Body of pancreas (tissue), 4 donors: ENCODE data around the gene CHCHD6.

Experiments used
- POLR2A ChIP-seq, 3 donors: fragments of 450-650 bp; IDR thresholded peaks; one replicate each; pipeline ENCODE4 v1.6.1; 2016; ENCODE audit warnings: antibody characterized with exemption in 3 of 3, mild to moderate bottlenecking in 2 of 3
- TF ChIP-seq, protein P1 (sequence below), 7 experiments: fragments of 450-650 bp in 4 of 7; fragments of 200-600 bp in 3 of 7; sonication (generic) in 3 of 7; IDR thresholded peaks; one replicate each; pipeline ENCODE4 v1.5.1; 2016 to 2019; ENCODE audit warnings: antibody characterized with exemption in 7 of 7

- TF ChIP-seq, protein P1, sequence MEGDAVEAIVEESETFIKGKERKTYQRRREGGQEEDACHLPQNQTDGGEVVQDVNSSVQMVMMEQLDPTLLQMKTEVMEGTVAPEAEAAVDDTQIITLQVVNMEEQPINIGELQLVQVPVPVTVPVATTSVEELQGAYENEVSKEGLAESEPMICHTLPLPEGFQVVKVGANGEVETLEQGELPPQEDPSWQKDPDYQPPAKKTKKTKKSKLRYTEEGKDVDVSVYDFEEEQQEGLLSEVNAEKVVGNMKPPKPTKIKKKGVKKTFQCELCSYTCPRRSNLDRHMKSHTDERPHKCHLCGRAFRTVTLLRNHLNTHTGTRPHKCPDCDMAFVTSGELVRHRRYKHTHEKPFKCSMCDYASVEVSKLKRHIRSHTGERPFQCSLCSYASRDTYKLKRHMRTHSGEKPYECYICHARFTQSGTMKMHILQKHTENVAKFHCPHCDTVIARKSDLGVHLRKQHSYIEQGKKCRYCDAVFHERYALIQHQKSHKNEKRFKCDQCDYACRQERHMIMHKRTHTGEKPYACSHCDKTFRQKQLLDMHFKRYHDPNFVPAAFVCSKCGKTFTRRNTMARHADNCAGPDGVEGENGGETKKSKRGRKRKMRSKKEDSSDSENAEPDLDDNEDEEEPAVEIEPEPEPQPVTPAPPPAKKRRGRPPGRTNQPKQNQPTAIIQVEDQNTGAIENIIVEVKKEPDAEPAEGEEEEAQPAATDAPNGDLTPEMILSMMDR (IDR thresholded peaks at IDR 0.05) = no peak
- no peak for TF ChIP-seq POLR2A (IDR thresholded peaks at IDR 0.05)
Measured at GRCh38 chr3:126665959-126666657, 37.9 kb upstream of the CHCHD6 start.
